HEK293 (cell line): ENCODE data around the gene GAS5.

ENCODE experiments used
- BCL11A ChIP-seq: fragments of 450-650 bp; formaldehyde crosslinking; IDR thresholded peaks from 2 replicates; pipeline ENCODE4 v1.5.1; 2016; ENCODE audit warnings: low read depth, missing biosample characterization, missing genetic modification characterization
- FEZF1 ChIP-seq: fragments of 450-650 bp; formaldehyde crosslinking; IDR thresholded peaks from 2 replicates; pipeline ENCODE4 v1.5.1; 2016; ENCODE audit warnings: missing biosample characterization, missing genetic modification characterization
- GLI4 ChIP-seq: fragments of 450-650 bp; formaldehyde crosslinking; IDR thresholded peaks from 2 replicates; pipeline ENCODE4 v1.5.1; 2016; ENCODE audit warnings: missing biosample characterization, missing genetic modification characterization
- GLIS2 ChIP-seq: fragments of 450-650 bp; formaldehyde crosslinking; IDR thresholded peaks from 2 replicates; pipeline ENCODE4 v1.5.1; 2016; ENCODE audit warnings: missing biosample characterization, missing genetic modification characterization
- MEIS1 ChIP-seq: sonication (generic); formaldehyde crosslinking; IDR thresholded peaks from 2 replicates; pipeline ENCODE4 v1.8.1; 2022; ENCODE audit warnings: missing genetic modification reagents, mild to moderate bottlenecking, borderline replicate concordance
- PRDM10 ChIP-seq: fragments of 450-650 bp; formaldehyde crosslinking; IDR thresholded peaks from 2 replicates; pipeline ENCODE4 v1.5.1; 2016; ENCODE audit warnings: missing biosample characterization, missing genetic modification characterization
- PRDM4 ChIP-seq: fragments of 450-650 bp; formaldehyde crosslinking; IDR thresholded peaks from 2 replicates; pipeline ENCODE4 v1.5.1; 2017; ENCODE audit warnings: missing biosample characterization, missing genetic modification characterization
- REPIN1 ChIP-seq: fragments of 450-650 bp; formaldehyde crosslinking; IDR thresholded peaks from 2 replicates; pipeline ENCODE4 v1.5.1; 2017; ENCODE audit warnings: missing biosample characterization, missing genetic modification characterization, low read depth
- TCF7L2 ChIP-seq: IDR thresholded peaks from 2 replicates; pipeline ENCODE4 v1.6.1; 2011; ENCODE audit warnings: low read depth, mild to moderate bottlenecking, inconsistent platforms, low read length, moderate library complexity, borderline replicate concordance
- ZNF10 ChIP-seq: fragments of 450-650 bp; formaldehyde crosslinking; IDR thresholded peaks from 2 replicates; pipeline ENCODE4 v1.5.1; 2017; ENCODE audit warnings: missing biosample characterization, missing genetic modification characterization
- ZNF121 ChIP-seq: fragments of 450-650 bp; formaldehyde crosslinking; IDR thresholded peaks from 2 replicates; pipeline ENCODE4 v1.5.1; 2016; ENCODE audit warnings: missing biosample characterization, missing genetic modification characterization
- ZNF155 ChIP-seq: fragments of 450-650 bp; formaldehyde crosslinking; IDR thresholded peaks from 2 replicates; pipeline ENCODE4 v1.5.1; 2016; ENCODE audit warnings: missing biosample characterization, missing genetic modification characterization
- ZNF175 ChIP-seq: fragments of 450-650 bp; formaldehyde crosslinking; IDR thresholded peaks from 2 replicates; pipeline ENCODE4 v1.5.1; 2016; ENCODE audit warnings: missing biosample characterization, missing genetic modification characterization
- ZNF239 ChIP-seq: fragments of 450-650 bp; formaldehyde crosslinking; IDR thresholded peaks from 2 replicates; pipeline ENCODE4 v1.5.1; 2016; ENCODE audit warnings: missing biosample characterization, missing genetic modification characterization
- ZNF248 ChIP-seq: fragments of 450-650 bp; formaldehyde crosslinking; IDR thresholded peaks from 2 replicates; pipeline ENCODE4 v1.5.1; 2017; ENCODE audit warnings: missing biosample characterization, missing genetic modification characterization
- ZNF391 ChIP-seq: fragments of 450-650 bp; formaldehyde crosslinking; IDR thresholded peaks from 2 replicates; pipeline ENCODE4 v1.5.1; 2016; ENCODE audit warnings: low read depth, missing biosample characterization, missing genetic modification characterization, borderline replicate concordance
- ZNF423 ChIP-seq: fragments of 450-650 bp; formaldehyde crosslinking; IDR thresholded peaks from 2 replicates; pipeline ENCODE4 v1.5.1; 2016; ENCODE audit warnings: missing biosample characterization, missing genetic modification characterization
- ZNF426 ChIP-seq: fragments of 450-650 bp; formaldehyde crosslinking; IDR thresholded peaks from 2 replicates; pipeline ENCODE4 v1.5.1; 2017; ENCODE audit warnings: missing biosample characterization, missing genetic modification characterization, mild to moderate bottlenecking, inconsistent platforms, moderate library complexity
- ZNF501 ChIP-seq: fragments of 450-650 bp; formaldehyde crosslinking; IDR thresholded peaks from 2 replicates; pipeline ENCODE4 v1.5.1; 2016; ENCODE audit warnings: missing biosample characterization, missing genetic modification characterization
- ZNF514 ChIP-seq: fragments of 450-650 bp; formaldehyde crosslinking; IDR thresholded peaks from 2 replicates; pipeline ENCODE4 v1.5.1; 2016; ENCODE audit warnings: missing biosample characterization, missing genetic modification characterization
- ZNF521 ChIP-seq: fragments of 450-650 bp; formaldehyde crosslinking; IDR thresholded peaks from 2 replicates; pipeline ENCODE4 v1.5.1; 2017; ENCODE audit warnings: missing biosample characterization, mild to moderate bottlenecking, missing genetic modification characterization
- ZNF561 ChIP-seq: fragments of 450-650 bp; IDR thresholded peaks from 2 replicates; pipeline ENCODE4 v1.5.1; 2018; ENCODE audit warnings: missing biosample characterization, missing genetic modification characterization, borderline replicate concordance
- ZNF571 ChIP-seq: fragments of 450-650 bp; formaldehyde crosslinking; IDR thresholded peaks from 2 replicates; pipeline ENCODE4 v1.5.0; 2017; ENCODE audit warnings: missing biosample characterization, missing genetic modification characterization
- ZNF580 ChIP-seq: fragments of 450-650 bp; formaldehyde crosslinking; IDR thresholded peaks from 2 replicates; pipeline ENCODE4 v1.5.1; 2016; ENCODE audit warnings: missing biosample characterization, missing genetic modification characterization
- ZNF596 ChIP-seq: fragments of 450-650 bp; IDR thresholded peaks from 2 replicates; pipeline ENCODE4 v1.5.0; 2018; ENCODE audit warnings: missing biosample characterization, mild to moderate bottlenecking, missing genetic modification characterization, moderate library complexity
- ZNF621 ChIP-seq: fragments of 450-650 bp; formaldehyde crosslinking; IDR thresholded peaks from 2 replicates; pipeline ENCODE4 v1.5.1; 2017; ENCODE audit warnings: missing biosample characterization, missing genetic modification characterization
- ZNF658 ChIP-seq: fragments of 450-650 bp; formaldehyde crosslinking; IDR thresholded peaks from 2 replicates; pipeline ENCODE4; 2016; ENCODE audit warnings: missing biosample characterization, missing genetic modification characterization
- ZNF707 ChIP-seq: fragments of 450-650 bp; formaldehyde crosslinking; IDR thresholded peaks from 2 replicates; pipeline ENCODE4 v1.5.1; 2016; ENCODE audit warnings: missing biosample characterization, missing genetic modification characterization
- ZNF768 ChIP-seq: fragments of 450-650 bp; formaldehyde crosslinking; IDR thresholded peaks from 2 replicates; pipeline ENCODE4 v1.5.1; 2018; ENCODE audit warnings: missing biosample characterization, mild to moderate bottlenecking, missing genetic modification characterization
- ZNF776 ChIP-seq: fragments of 450-650 bp; formaldehyde crosslinking; IDR thresholded peaks from 2 replicates; pipeline ENCODE4 v1.5.0; 2017; ENCODE audit warnings: missing biosample characterization, missing genetic modification characterization, borderline replicate concordance
- ZNF777 ChIP-seq: fragments of 450-650 bp; formaldehyde crosslinking; IDR thresholded peaks from 2 replicates; pipeline ENCODE4 v1.5.1; 2017; ENCODE audit warnings: missing biosample characterization, missing genetic modification characterization, borderline replicate concordance
- ZSCAN18 ChIP-seq: fragments of 450-650 bp; formaldehyde crosslinking; IDR thresholded peaks from 2 replicates; pipeline ENCODE4 v1.5.1; 2016; ENCODE audit warnings: missing biosample characterization, missing genetic modification characterization
- ZSCAN23 ChIP-seq: fragments of 450-650 bp; formaldehyde crosslinking; IDR thresholded peaks from 2 replicates; pipeline ENCODE4 v1.5.1; 2016; ENCODE audit warnings: missing biosample characterization, missing genetic modification characterization
- ZSCAN30 ChIP-seq: fragments of 450-650 bp; IDR thresholded peaks from 2 replicates; pipeline ENCODE4 v1.5.1; 2018; ENCODE audit warnings: missing biosample characterization, mild to moderate bottlenecking, missing genetic modification characterization, moderate library complexity

The GAS5 gene

GRCh38 chr1:173868266-173869020 is 654 bp upstream of the GAS5 start, which contains the start of gene ZBTB37 (continued):
- peak; percentile 84 for TF ChIP-seq PRDM10
- no peak for TF ChIP-seq ZNF121 (tag by site-specific recombination)
- TF ChIP-seq ZNF621 (tag by site-specific recombination): no peak
- peak; percentile 58 for TF ChIP-seq ZNF561 (tag by site-specific recombination)
- TF ChIP-seq TCF7L2: no peak
- no peak for TF ChIP-seq ZNF707 (tag by site-specific recombination)
- TF ChIP-seq ZNF239: no peak
- TF ChIP-seq ZSCAN18 (tag by site-specific recombination): no peak
- no peak for TF ChIP-seq ZNF514 (tag by site-specific recombination)
- peak; percentile 29; the same call in 1 of the 2 replicates for TF ChIP-seq ZNF391
- peak; percentile 81 for TF ChIP-seq ZNF501
- TF ChIP-seq GLI4 (tag by site-specific recombination): 0 out of 2 replicates have a peak, but pooled peaks have one; percentile 22
- TF ChIP-seq ZNF777 (tag by site-specific recombination): no peak
- TF ChIP-seq ZNF571 (tag by site-specific recombination): no peak
- peak; percentile 80 for TF ChIP-seq ZNF423 (tag by site-specific recombination)
- TF ChIP-seq MEIS1 (CRISPR knock-in tag): no peak
- TF ChIP-seq ZNF768 (tag by site-specific recombination): no peak
- TF ChIP-seq ZNF248 (tag by site-specific recombination): no peak
- no peak for TF ChIP-seq ZNF596
- TF ChIP-seq ZSCAN30 (tag by site-specific recombination): peak; percentile 54; the same call in 1 of the 2 replicates
- no peak for TF ChIP-seq ZNF658 (tag by site-specific recombination)
- peak; percentile 42; the same call in 1 of the 2 replicates for TF ChIP-seq FEZF1 (tag by site-specific recombination)
- no peak for TF ChIP-seq ZNF776 (tag by site-specific recombination)
- TF ChIP-seq ZNF10 (tag by site-specific recombination): 0 out of 2 replicates have a peak, but pooled peaks have one; percentile 59
- TF ChIP-seq ZSCAN23 (tag by site-specific recombination): 0 out of 2 replicates have a peak, but pooled peaks have one; percentile 18
- peak; percentile 44; the same call in 1 of the 2 replicates for TF ChIP-seq PRDM4 (tag by site-specific recombination)
- no peak for TF ChIP-seq ZNF426
- peak; percentile 100 for TF ChIP-seq GLIS2 (tag by site-specific recombination)
- TF ChIP-seq ZNF580: peak; percentile 95
- no peak for TF ChIP-seq REPIN1
- no peak for TF ChIP-seq ZNF521 (tag by site-specific recombination)
- TF ChIP-seq ZNF155: no peak
- TF ChIP-seq ZNF175 (tag by site-specific recombination): no peak
- TF ChIP-seq BCL11A: peak; percentile 98
